PFSK-1 (cell line): ENCODE measurements around the gene MTHFD2L.

Experiments
- FOXP2 ChIP-seq: optimal IDR thresholded peaks from 2 replicates; pipeline ENCODE3; 2011; ENCODE audit warnings: borderline replicate concordance, control low read depth, inconsistent platforms; ENCODE audit not compliant: insufficient read depth; ENCODE audit errors: extremely low read length, extremely low read depth
- POLR2AphosphoS5 ChIP-seq: IDR thresholded peaks from 2 replicates; pipeline ENCODE4 v1.6.1; 2012; ENCODE audit warnings: low read depth, mild to moderate bottlenecking, control low read depth, low read length, moderate library complexity
- SIN3A ChIP-seq: IDR thresholded peaks from 2 replicates; pipeline ENCODE4 v1.6.1; 2012; ENCODE audit warnings: mild to moderate bottlenecking, low read length, moderate library complexity, borderline replicate concordance; ENCODE audit not compliant: insufficient read depth
- TAF1 ChIP-seq: IDR thresholded peaks from 2 replicates; pipeline ENCODE4 v1.6.1; 2012; ENCODE audit warnings: low read length, control low read depth, borderline replicate concordance; ENCODE audit not compliant: insufficient read depth
- TF ChIP-seq, protein P1 (sequence below), 2 experiments: IDR thresholded peaks; 2 replicates each; pipeline versions ENCODE4 v1.6.1 to v1.8.0; 2011 to 2012; ENCODE audit warnings: low read depth in 2 of 2, low read length in 2 of 2, control low read depth in 1 of 2, inconsistent platforms in 1 of 2, mild to moderate bottlenecking in 1 of 2, moderate library complexity in 1 of 2; ENCODE audit not compliant: insufficient read depth in 1 of 2

Gene MTHFD2L

DNA sequence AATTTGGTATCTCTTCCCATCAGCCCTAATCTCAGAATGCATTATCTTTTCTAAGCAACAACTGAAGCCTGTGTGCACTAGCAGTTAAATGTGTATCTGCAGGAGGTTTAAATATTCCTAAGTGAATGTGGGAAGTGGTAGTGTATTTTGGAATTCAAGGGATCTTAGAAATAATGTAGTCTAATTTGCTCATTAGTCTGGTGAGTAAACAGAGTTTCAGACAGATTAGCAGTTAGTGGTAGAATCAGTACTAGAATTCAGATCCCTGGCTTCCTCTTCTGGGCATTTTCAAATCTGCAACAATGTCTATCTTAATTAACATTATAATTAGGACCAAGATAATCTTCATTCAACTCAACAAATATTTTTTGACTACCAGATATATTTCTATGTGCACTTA, 47.2 kb upstream of the MTHFD2L start:
- TF ChIP-seq SIN3A, result no peak
- no peak for TF ChIP-seq POLR2AphosphoS5
- TF ChIP-seq FOXP2, result no peak
- TF ChIP-seq, protein P1, sequence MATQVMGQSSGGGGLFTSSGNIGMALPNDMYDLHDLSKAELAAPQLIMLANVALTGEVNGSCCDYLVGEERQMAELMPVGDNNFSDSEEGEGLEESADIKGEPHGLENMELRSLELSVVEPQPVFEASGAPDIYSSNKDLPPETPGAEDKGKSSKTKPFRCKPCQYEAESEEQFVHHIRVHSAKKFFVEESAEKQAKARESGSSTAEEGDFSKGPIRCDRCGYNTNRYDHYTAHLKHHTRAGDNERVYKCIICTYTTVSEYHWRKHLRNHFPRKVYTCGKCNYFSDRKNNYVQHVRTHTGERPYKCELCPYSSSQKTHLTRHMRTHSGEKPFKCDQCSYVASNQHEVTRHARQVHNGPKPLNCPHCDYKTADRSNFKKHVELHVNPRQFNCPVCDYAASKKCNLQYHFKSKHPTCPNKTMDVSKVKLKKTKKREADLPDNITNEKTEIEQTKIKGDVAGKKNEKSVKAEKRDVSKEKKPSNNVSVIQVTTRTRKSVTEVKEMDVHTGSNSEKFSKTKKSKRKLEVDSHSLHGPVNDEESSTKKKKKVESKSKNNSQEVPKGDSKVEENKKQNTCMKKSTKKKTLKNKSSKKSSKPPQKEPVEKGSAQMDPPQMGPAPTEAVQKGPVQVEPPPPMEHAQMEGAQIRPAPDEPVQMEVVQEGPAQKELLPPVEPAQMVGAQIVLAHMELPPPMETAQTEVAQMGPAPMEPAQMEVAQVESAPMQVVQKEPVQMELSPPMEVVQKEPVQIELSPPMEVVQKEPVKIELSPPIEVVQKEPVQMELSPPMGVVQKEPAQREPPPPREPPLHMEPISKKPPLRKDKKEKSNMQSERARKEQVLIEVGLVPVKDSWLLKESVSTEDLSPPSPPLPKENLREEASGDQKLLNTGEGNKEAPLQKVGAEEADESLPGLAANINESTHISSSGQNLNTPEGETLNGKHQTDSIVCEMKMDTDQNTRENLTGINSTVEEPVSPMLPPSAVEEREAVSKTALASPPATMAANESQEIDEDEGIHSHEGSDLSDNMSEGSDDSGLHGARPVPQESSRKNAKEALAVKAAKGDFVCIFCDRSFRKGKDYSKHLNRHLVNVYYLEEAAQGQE (IDR thresholded peaks at IDR 0.05; ENCODE audit: insufficient read depth in 1 of 2, low read depth in 2 of 2, low read length in 2 of 2), result no peak
- no peak for TF ChIP-seq TAF1

DNA sequence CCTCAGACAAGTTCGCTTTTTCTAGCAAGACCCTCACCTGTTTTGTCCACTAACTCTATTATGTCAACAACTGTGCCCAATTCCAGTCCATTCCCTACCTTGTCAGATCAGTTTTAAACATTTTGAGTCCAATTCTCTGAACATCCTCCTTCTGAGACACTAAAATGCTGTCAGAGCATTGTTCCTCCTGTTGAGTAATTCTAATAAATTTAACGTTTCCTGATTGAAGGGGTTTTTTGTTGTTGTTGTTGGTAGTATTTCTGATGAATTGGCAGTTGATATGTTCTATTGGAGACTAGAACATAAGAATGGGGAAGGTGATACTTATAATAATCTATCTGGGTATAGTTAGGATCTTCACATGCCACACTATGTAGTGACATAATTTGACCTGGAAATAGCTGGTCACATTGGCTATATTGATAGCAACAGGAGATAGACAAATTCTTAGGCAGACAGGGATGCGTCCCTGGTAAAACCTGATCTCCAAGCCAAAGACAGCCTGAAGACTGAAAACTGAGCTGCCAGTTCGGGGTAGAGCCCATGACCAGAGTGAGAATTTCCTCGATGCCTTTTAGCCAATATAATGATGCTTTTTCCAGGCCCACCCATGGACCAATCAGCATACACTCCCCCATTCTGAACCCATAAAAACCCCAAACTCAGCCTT, 46.5 kb upstream of the MTHFD2L start:
- TF ChIP-seq, protein P1 (IDR thresholded peaks at IDR 0.05; ENCODE audit: insufficient read depth in 1 of 2, low read depth in 2 of 2, low read length in 2 of 2), result no peak
- TF ChIP-seq POLR2AphosphoS5, result no peak
- no peak for TF ChIP-seq FOXP2
- TF ChIP-seq TAF1, result no peak
- no peak for TF ChIP-seq SIN3A

DNA sequence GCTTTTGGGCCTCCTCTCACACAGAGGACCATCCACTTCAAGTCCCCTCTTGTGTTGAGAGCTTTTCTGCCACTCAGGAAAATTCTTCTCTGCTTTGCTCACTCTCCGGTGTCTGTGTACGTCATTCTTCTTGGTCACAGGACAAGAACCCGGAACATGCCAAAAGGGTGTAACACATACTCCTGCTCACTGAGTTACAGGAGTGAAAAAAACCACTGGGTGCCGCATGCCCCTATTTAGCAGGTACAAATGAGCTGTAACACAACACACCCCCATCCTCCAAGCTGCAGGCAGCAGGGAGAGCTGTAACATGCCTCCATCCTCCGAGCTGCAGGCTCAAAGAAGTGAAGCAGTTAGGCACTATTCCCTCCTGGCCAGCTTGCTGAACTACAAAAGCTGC, 45.9 kb upstream of the MTHFD2L start:
- TF ChIP-seq TAF1 (no peak), SIN3A (no peak), FOXP2 (no peak), POLR2AphosphoS5 (no peak)
- TF ChIP-seq, protein P1 (IDR thresholded peaks at IDR 0.05; ENCODE audit: insufficient read depth in 1 of 2, low read depth in 2 of 2, low read length in 2 of 2), result no peak

DNA sequence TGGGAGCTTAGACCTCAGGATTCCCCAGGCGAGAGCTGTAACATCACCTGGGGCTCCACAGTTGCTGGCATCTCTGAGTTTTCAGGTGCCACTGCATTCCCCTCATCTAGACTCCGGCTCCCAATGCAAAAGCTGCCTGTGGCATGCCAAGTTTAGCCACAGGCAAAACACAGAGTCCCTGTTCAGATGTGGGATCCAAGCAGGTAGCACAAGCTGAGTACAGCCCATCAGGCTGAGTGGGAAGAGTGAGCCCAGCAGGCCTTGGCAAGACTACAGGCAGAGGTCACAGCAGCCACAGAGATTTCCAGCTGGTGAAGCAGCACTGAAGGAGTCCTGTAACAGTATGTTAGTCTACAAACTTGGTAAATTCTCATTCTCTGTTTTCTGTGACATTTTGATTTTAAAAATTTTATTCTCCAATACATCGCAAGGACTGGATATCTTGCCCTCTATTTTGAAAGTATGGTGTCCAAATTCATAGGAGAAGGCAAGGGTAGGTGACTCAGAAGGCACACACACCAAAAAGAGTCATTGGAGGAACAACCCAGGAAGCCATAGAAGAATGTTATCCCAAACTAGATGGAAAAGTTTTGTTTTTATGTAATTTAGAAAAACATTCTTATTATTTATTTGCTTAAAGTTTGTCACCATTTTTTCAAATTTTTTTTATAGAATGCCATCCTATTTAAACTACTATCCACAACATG, 45.4 kb upstream of the MTHFD2L start:
- TF ChIP-seq TAF1 (no peak), POLR2AphosphoS5 (no peak), SIN3A (no peak), FOXP2 (no peak)
- TF ChIP-seq, protein P1 (IDR thresholded peaks at IDR 0.05; ENCODE audit: insufficient read depth in 1 of 2, low read depth in 2 of 2, low read length in 2 of 2), result no peak
